Stimulated activated CD4-positive, alpha-beta T cell treated with anti-CD3 and anti-CD28 coated beads, TNF-alpha, amount 100 ng/mL, for 48 hours (primary cell): ENCODE data around the gene MRPL21.
A peak's percentile ranks its signal among the peaks of the same experiment; 100 is the strongest.
"Not testable (repeated sequence)": the region's sequence is repeated elsewhere in the genome, so short reads cannot be mapped to it uniquely, and the experiment has no call there.

Experiments
- DNase-seq, 3 donors: peaks; one replicate each; pipeline ENCODE4 v3.0.0-alpha.2; 2020; ENCODE audit warnings: low read depth in 3 of 3

The MRPL21 gene

GRCh38 chr11:68911731-68912130 lies 8.1 kb upstream of the MRPL21 start:
- no peak for DNase-seq

DNA sequence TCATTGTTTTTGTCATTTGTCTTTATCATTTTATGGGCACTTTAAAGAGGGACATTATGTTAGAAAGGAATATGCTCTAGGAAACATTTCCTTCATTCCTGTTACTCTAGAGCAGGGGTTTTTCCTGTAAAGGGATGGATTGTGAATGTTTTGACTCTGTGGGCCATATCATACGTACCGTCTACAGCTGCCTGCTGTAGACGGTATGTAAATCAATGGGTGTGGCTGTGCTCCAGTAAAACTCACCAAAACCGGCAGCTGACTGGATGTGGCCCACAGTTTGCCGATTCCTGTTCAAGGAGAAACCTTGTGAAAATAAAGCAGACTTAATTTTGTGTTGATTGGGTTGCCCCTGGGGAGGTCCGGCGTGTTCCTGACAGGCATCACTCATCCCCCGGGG lies 7.3 kb upstream of the MRPL21 start:
- no peak for DNase-seq

DNA sequence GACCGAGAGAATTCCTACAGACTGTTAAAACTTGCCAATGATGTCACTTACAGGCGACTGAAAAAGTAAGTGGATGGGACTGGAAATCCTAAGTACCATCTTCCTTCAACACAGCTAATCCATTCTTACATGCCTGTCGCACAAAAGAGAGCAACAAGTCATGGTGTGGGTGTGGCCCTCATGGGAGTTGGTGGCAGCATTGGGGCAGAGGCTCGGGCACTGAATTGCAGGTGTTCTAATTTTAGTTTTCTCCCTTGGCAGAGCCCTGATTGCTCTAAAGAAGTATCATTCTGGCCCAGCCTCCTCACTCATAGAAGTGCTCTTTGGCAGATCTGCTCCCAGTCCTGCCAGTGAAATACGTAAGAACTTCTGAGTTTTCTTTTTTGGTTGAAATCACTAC lies 4.6 kb upstream of the MRPL21 start:
- no peak for DNase-seq

DNA sequence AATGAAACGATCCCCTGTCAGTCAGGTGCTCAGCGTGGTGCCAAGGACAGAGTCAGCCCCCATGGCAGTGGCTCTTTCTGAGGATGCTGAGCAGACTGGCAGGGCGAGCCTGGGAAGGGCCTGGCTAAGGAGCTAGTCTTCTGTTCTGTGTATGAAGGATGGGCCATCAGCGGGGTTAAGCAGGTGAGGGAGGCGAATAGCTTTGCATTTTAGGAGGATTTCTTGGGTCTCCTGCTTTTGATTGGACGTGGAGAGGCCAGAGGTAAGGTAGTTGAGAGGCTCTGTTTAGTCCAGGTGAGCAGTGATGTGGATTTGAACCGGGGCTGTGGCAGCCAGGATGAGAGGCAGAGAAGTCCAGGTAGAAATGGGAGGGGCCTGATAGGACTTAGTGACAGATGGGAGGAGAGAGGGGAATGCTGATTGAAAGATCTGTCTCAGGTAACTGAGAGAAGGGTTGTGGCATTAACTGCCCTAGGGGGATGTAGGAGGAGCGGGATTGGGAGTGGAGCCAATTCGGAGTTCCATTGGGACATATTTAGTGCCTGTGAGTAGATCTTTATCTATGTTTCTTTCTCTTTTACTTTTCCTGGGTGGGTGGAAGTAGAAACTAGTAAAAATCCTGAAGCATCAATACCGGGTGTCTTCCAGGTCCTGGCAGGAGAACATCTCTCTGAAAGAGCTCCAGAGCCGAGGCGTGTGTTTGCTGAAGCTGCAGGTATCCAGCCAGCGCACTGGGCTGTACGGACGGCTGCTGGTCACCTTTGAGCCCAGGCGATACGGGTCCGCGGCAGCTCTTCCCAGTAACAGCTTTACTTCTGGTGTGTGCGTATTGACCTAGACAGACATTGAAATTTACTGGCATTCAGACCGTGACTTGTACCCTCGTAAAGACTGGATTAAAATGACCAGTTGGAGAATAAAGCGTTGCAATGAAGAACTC lies 2.1 kb upstream of the MRPL21 start:
- no peak for DNase-seq

DNA sequence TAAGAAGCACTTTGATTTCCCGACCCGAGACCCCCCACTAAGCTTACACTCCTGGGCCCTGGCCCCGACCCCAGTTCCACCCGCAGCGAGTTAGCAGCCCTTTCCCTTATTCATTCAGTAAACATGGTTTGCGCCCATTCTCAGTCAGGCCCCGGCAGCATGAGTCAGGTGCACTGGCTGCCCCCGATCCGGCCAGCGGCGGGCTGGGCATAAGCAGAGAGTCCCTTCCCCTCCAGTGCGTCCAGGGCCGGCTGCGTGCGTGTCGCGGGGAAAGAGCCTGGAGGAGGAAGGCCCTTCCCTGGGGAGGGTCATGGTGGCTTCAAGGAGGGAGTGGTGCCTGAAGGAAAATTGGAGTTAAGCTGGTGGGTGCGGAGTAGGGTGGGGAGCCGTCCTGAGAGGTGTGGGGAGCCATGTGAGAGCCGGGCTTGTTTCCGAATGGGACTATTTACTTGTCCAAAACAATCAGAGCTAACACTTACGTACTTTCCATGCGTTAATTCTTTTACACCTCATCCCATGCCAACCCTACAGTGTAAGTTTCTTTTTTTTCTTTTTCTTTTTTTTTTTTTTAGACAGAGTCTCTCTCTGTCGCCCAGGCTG lies 716 bp upstream of the MRPL21 start:
- peak in 2 of 3 donors; percentile 6 to 15 for DNase-seq

GRCh38 chr11:68900835-68901381 lies 2.7 kb downstream of the MRPL21 start:
- DNase-seq, result no peak

GRCh38 chr11:68897441-68897840 lies 6.2 kb downstream of the MRPL21 start:
- DNase-seq, result no peak

DNA sequence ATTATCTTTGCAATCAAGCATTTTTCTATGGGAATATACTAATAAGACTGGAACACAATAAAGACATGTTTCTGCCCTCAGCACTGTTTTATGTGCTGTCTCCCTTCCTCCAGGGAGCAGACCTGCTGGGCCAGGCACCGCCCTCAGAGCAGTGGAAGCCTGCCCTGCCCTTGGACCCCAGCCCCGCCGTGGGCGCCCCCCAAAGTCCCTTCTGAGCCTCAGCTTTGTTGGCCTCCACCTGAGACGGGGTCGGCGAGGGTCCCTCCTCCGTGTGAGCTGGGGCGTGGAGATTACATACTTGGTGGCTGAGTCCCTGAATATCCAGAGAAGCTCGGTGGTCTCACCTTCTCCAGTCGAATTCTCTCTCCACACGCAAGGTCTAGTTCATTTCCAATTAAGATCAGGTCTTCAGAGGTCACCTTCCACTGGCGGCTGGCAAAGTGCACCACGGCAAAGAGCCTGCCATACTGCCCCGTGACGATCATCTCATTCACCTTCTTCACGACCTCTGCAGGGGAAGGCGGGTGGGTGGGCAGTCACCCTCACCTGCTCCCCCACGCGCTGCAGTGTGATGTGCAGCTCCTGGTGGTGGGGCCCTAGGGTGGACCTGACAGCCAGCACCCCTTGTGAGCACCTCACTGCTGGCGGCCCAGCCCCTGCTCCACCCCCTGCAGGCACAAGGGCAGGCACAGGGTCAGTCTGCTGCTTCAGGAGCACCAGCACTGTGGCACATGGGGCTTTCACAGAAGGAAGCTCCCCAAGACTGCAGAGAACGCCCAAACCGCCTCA lies 7.3 kb downstream of the MRPL21 start:
- no peak for DNase-seq

DNA sequence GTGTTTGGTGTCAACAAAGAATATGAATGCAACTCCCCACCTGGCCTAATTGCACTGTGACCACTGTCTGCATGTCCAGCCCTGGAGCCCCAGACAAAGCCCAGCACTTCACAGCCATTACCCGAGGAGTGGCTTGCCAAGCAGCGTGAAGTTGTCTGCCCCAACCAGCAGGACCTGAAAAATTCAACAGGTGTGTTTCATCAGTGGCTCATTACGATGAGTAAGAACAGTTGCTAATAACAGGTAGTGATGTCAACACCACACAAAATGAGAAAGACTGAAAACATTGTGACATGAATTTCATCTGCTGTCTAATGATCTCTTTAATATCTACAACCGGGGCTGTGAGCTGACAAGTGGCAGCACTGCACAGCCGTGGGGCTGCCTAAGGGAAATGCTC lies 10.3 kb downstream of the MRPL21 start:
- no peak for DNase-seq

DNA sequence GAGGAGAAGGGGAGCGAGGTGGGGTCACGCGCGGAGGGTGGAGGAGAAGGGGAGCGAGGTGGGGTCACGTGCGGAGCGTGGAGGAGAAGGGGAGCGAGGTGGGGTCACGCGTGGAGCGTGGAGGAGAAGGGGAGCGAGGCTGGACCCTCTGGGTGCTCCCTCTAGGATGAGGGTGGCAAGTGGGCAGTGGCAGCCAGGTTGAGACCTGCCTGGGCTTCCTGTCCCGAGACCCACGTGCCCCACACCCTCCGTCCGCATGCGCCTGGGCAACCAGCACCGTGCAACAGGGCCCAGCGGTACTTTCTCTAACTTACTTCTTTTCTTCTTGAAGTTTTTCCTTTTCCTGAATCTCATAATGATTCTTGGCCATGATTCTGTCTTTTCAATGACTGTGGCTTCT lies 11.1 kb downstream of the MRPL21 start:
- DNase-seq, result no peak

DNA sequence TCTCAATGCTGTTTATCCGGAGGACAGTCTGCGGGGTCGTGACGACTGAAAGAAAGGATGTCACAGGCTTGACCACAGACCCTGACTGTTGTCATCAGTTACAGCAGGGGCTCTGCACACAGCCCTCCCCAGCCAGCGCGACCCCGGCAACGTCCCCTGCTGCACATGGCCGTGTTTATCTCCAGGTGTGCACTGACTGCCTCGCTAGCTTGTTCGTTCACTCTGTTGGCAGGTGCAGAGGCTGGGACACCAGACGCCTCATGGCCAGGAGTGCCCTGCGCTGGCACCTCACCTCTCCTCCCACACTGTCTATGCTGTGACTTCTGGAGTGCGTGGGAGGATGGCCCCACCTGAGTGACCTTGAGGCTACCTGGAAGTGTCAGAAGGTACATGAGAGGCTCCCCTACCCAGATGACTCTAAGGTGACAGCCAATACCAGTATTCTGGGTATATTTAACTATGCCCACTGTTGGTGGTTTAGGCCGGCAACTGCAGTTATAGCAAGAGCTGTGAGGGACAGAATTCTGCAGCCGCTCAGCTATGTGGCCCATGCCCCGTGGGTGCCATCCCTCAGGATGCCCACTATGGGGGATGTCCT lies 12.2 kb downstream of the MRPL21 start:
- DNase-seq, result no peak

DNA sequence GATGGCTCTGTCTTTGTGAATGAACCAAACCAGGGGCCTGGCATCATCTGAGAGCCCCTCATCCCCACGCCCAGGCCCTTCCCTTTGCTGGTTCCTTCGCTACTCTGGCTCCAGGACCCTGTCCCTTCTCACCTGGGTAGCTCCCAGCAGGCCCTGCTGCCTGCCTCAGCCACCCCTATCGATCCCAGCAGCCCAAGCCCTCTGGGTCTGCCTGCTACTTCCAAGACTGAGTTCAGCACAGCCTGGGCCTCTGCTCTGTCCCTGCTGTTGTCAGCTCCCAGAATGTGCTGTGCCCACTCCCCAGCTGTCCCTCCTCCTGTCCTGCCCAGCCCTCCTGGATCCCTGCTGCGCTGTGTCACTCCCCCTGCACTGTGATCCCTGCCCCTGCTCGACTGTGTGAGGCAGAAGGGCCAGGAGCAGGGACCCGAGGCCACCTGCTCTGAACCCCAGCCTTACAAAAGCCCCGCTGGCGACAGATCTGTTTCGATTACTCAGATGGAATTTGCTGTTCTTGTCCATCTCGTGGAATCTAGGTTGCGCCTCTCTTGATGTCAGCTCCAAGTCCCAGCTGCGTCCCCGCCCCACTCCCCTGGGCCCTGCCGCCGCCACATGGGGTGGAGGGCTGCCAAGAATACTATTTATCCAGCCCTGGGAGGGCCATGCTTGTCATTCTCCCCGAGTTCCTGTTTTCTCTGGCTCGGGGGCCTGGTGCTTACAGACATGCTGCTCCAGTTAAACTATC lies 13.0 kb downstream of the MRPL21 start:
- no peak for DNase-seq

DNA sequence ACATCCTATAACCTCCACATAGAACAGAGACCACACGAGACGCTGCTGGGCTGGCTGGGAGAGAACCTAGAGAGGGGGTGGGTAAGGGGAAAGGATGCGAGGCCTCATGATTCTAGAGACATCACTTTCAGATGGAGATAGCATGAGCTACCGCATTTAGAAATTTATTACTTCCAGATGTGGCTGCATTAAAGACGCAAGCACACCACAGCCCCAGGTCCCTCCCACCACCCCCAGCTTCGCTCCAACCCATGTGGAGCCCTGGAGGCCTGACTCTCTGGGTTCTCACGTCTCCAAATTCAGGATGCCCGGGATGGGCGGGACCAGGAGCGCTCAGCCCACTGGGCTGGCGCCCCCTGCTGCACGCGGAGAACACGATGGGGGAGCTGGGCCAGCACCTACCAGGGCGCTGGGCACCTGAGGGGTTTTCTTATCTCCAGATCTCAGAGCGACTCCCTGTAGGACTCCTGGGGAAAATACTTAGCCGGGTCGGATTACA lies 13.6 kb downstream of the MRPL21 start:
- no peak for DNase-seq

- DNase-seq, result not testable (repeated sequence)
Observed at GRCh38 chr11:68884827-68885226, 18.8 kb downstream of the MRPL21 start.

- DNase-seq, result no peak
Observed at GRCh38 chr11:68882391-68882790, 21.2 kb downstream of the MRPL21 start.

- no peak for DNase-seq
Observed at GRCh38 chr11:68881320-68881719, 22.3 kb downstream of the MRPL21 start.

GRCh38 chr11:68880851-68881250 lies 22.8 kb downstream of the MRPL21 start:
- no peak for DNase-seq

- no peak for DNase-seq
Observed at GRCh38 chr11:68878022-68878421, 25.6 kb downstream of the MRPL21 start.

DNA sequence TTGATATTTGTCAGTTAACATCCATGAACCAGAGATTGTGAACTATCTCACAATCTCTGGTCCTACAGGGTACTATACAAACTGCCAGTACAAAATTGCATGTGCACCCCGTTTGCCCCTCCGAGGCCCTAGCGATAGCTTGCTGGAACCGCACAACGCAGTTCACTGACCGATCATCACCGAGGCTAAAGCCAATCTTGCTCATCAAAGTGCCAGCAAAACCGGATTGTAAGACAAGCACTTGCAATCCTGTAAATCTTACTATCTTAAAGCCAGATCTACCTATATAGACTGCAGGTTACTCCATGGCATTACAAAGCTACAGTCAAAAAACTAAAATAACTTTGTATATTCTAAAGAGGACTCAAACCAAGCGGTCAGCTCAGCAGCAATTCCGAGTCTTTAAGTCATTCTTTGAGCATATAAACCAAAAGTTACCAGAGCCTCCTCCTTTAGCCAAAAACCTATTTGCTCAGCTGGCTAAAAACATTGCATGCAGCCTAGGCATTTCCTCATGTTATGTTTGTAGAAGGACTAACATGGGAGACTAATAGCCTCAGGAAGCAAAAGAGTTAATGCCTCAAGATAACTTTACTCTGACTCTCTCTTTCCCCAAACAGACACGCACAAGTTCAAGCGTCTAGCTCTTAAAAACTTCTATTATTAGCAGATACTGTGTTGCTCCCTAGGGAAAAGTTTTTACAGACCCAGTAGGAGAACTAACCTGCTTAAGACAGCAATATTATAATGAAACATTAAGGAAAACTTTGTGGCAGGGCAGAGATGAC lies 31.2 kb downstream of the MRPL21 start:
- no peak for DNase-seq

- DNase-seq, result no peak
Observed at GRCh38 chr11:68870470-68870869, 33.2 kb downstream of the MRPL21 start.
